ENCODE measurements around the gene YJEFN3. TPM values are rescaled to one million over a fixed set of nuclear protein-coding genes. Genes with fewer than 3 reads are reported as not detected.

YJEFN3 gene
- total and polyA plus RNA-seq, 4 donors: 0.19 to 0.88 (median 0.63) TPM

- Histone ChIP-seq H3K27ac (ENCODE audit: low read depth in 1 of 2, low read length in 2 of 2) (no peak overlapping the region), H3K27me3 (ENCODE audit: control insufficient read depth in 4 of 4, insufficient read depth in 4 of 4, low read length in 3 of 4) (no peaks in the 10 kb centered on the region), H3K9ac (ENCODE audit: low read depth in 1 of 2, low read length in 2 of 2) (no peak overlapping the region), H3K36me3 (ENCODE audit: control insufficient read depth in 4 of 4, insufficient read depth in 3 of 4, low read depth in 1 of 4, low read length in 3 of 4) (peaks cover 0 to 4% (median 2%) of the 10 kb centered on the region in 4 donors), H3K9me3 (ENCODE audit: control insufficient read depth in 4 of 4, low read length in 3 of 4) (no peaks in the 10 kb centered on the region), H3K4me3 (ENCODE audit: low read depth in 1 of 3, low read length in 3 of 3) (no peak overlapping the region), H3K4me1 (ENCODE audit: control insufficient read depth in 4 of 4, insufficient read depth in 4 of 4, low read length in 3 of 4) (peaks cover 14 to 46% (median 37%) of the 10 kb centered on the region in 4 donors)
- WGBS: 96% methylated on average over 5 of the region's 5 CpGs
- no peak for DNase-seq (ENCODE audit: low spot score)
- no peak for TF ChIP-seq GABPA (IDR thresholded peaks at IDR 0.05 in 1 of 2, conservative IDR thresholded peaks at IDR 0.05 in 1 of 2)
- no peak for TF ChIP-seq RXRA (IDR thresholded peaks at IDR 0.05)
- TF ChIP-seq ZBTB33 (IDR thresholded peaks at IDR 0.05): no peak
- no peak for TF ChIP-seq SP1 (IDR thresholded peaks at IDR 0.05)
- TF ChIP-seq RAD21 (IDR thresholded peaks at IDR 0.05): no peak
- no peak for TF ChIP-seq ATF3 (IDR thresholded peaks at IDR 0.05)
- TF ChIP-seq JUND (IDR thresholded peaks at IDR 0.05): no peak
- TF ChIP-seq FOXA2 (IDR thresholded peaks at IDR 0.05): no peak
- no peak for TF ChIP-seq FOXA1 (IDR thresholded peaks at IDR 0.05)
- no peak for TF ChIP-seq EGR1 (IDR thresholded peaks at IDR 0.05; ENCODE audit: low read depth in 2 of 2)
- no peak for TF ChIP-seq HNF4G (IDR thresholded peaks at IDR 0.05)
- no peak for TF ChIP-seq REST (IDR thresholded peaks at IDR 0.05)
- no peak for TF ChIP-seq HNF4A (conservative IDR thresholded peaks at IDR 0.05)
- TF ChIP-seq MAX (IDR thresholded peaks at IDR 0.05): no peak
- no peak for TF ChIP-seq NR2F2 (IDR thresholded peaks at IDR 0.05)
- TF ChIP-seq TAF1 (conservative IDR thresholded peaks at IDR 0.05): no peak
Observed at GRCh38 chr19:19485998-19486290, 42.8 kb upstream of the YJEFN3 start.

- H3K36me3 ChIP-seq (ENCODE audit: control insufficient read depth in 4 of 4, insufficient read depth in 3 of 4, low read depth in 1 of 4, low read length in 3 of 4): peaks cover 0 to 4% (median 2%) of the 10 kb centered on the region in 4 donors
- H3K27ac ChIP-seq (ENCODE audit: low read depth in 1 of 2, low read length in 2 of 2): no peak overlapping the region
- DNase-seq (ENCODE audit: low spot score): no peak
- no peak overlapping the region for H3K9ac ChIP-seq (ENCODE audit: low read depth in 1 of 2, low read length in 2 of 2)
- no peaks in the 10 kb centered on the region for H3K9me3 ChIP-seq (ENCODE audit: control insufficient read depth in 4 of 4, low read length in 3 of 4)
- 87% methylated on average over 15 of the region's 15 CpGs for WGBS
- H3K4me1 ChIP-seq (ENCODE audit: control insufficient read depth in 4 of 4, insufficient read depth in 4 of 4, low read length in 3 of 4): peaks cover 14 to 51% (median 37%) of the 10 kb centered on the region in 4 donors
- no peak overlapping the region for H3K4me3 ChIP-seq (ENCODE audit: low read depth in 1 of 3, low read length in 3 of 3)
- H3K27me3 ChIP-seq (ENCODE audit: control insufficient read depth in 4 of 4, insufficient read depth in 4 of 4, low read length in 3 of 4): no peaks in the 10 kb centered on the region
- TF ChIP-seq HNF4A (conservative IDR thresholded peaks at IDR 0.05) (no peak), REST (IDR thresholded peaks at IDR 0.05) (no peak), TAF1 (conservative IDR thresholded peaks at IDR 0.05) (no peak), CTCF (IDR thresholded peaks at IDR 0.05; ENCODE audit: low read depth, low read length, missing input control) (no peak)
Observed at GRCh38 chr19:19486343-19487076, 42.2 kb upstream of the YJEFN3 start.
